ENCODE measurements around the gene MCTP1.

GRCh38 chr5:95078868-95079267 is 206.0 kb downstream of the MCTP1 start:
- TF ChIP-seq CTCF (conservative IDR thresholded peaks at IDR 0.05; ENCODE audit: low read length) = no peak
- no peak for TF ChIP-seq EZH2phosphoT487 (IDR thresholded peaks at IDR 0.05; ENCODE audit: borderline replicate concordance, low read depth, low read length)
